K562 (cell line): ENCODE results near the gene DIP2B. TPM values are rescaled to one million over a fixed set of nuclear protein-coding genes. Genes with fewer than 3 reads are reported as not detected.

Source experiments
- ATAC-seq: fragments of 200-7000 bp; cut with Tn5 transposase; 3 replicates; pipeline ENCODE4 v1.9.1; 2020; ENCODE audit warnings: moderate library complexity
- BruUV-seq: library from RNA; stranded (reverse); fragments of 400-500 nt; replicated peaks from 2 replicates; lab custom pipeline; 2021; lab: Mats Ljungman, UMichigan
- CTCF ChIA-PET: fragments of 300-600 bp; formaldehyde crosslinking; extraction: SDS; loops from one replicate; lab custom pipeline; 2021; ENCODE audit warnings: low intra/inter-chr PET ratio; lab: Yijun Ruan, JAX
- POLR2A ChIA-PET: fragments of 300-600, 350-650 bp; sonication (Branson Sonifier 250); formaldehyde crosslinking; extraction: SDS; loops from one replicate; lab custom pipeline; 2021; ENCODE audit warnings: antibody characterized with exemption, inconsistent platforms; lab: Yijun Ruan, JAX
- DNase-seq, 4 experiments: peaks; one replicate each; pipeline versions ENCODE4 v3.0.0 to v3.0.0-alpha.2; 2011 to 2018; ENCODE audit warnings: low spot score in 3 of 4, mixed read lengths in 3 of 4; ENCODE audit errors: extremely low read depth in 1 of 4
- FAIRE-seq: peaks from 2 replicates; lab custom pipeline; 2011; peaks lifted over from hg19 to GRCh38; lab: Jason Lieb, UNC
- H2AFZ ChIP-seq: 2 replicates; pipeline ENCODE4 v1.6.0; 2011; ENCODE audit warnings: low read depth, low read length, control low read depth, inconsistent platforms
- H3K27ac ChIP-seq: fragments of 200-600 bp; 3 replicates; pipeline ENCODE4 v1.8.0; 2011; ENCODE audit warnings: low read depth, mild to moderate bottlenecking, control low read depth, inconsistent platforms, low read length, moderate library complexity, mixed read lengths; ENCODE audit errors: extremely low read depth
- H3K27me3 ChIP-seq, 2 experiments: fragments of 300-600 bp in 1 of 2; 2 replicates in 1 of 2; 3 replicates in 1 of 2; pipeline versions ENCODE4 v1.6.0 to v1.8.0; 2011; ENCODE audit warnings: inconsistent platforms in 2 of 2, low read length in 2 of 2, mild to moderate bottlenecking in 1 of 2, mixed read lengths in 1 of 2, moderate library complexity in 1 of 2; ENCODE audit not compliant: control insufficient read depth in 2 of 2, insufficient read depth in 2 of 2
- H3K36me3 ChIP-seq: fragments of 300-600 bp; 3 replicates; pipeline ENCODE4 v1.8.0; 2011; ENCODE audit warnings: mild to moderate bottlenecking, low read length, inconsistent platforms; ENCODE audit not compliant: control insufficient read depth, insufficient read depth
- H3K4me1 ChIP-seq, 2 experiments: fragments of 200-600 bp in 1 of 2; replicated peaks in 1 of 2; 2 replicates in 1 of 2; 3 replicates in 1 of 2; pipeline versions ENCODE4 v1.5.1 to v1.8.0; 2011; ENCODE audit warnings: inconsistent platforms in 2 of 2, low read length in 2 of 2, mild to moderate bottlenecking in 1 of 2, mixed read lengths in 1 of 2, moderate library complexity in 1 of 2; ENCODE audit not compliant: control insufficient read depth in 2 of 2, insufficient read depth in 2 of 2
- H3K4me2 ChIP-seq: 2 replicates; pipeline ENCODE4 v1.6.1; 2011; ENCODE audit warnings: low read length, control low read depth, inconsistent platforms, mixed read lengths; ENCODE audit not compliant: insufficient read depth
- H3K4me3 ChIP-seq: fragments of 200-600 bp; sonication (generic), shearing (Covaris generic); 2 replicates; pipeline ENCODE4 v1.5.1; 2016; ENCODE audit warnings: control low read depth, inconsistent platforms
- H3K79me2 ChIP-seq: fragments of 200-600 bp; 3 replicates; pipeline ENCODE4 v1.8.0; 2011; ENCODE audit warnings: low read length, inconsistent platforms; ENCODE audit not compliant: control insufficient read depth, insufficient read depth
- H3K9ac ChIP-seq, 2 experiments: 2 replicates each; pipeline versions ENCODE4 v1.6.0 to v1.6.1; 2011; ENCODE audit warnings: low read depth in 2 of 2, low read length in 2 of 2, control low read depth in 1 of 2, inconsistent platforms in 1 of 2, mild to moderate bottlenecking in 1 of 2, mixed read lengths in 1 of 2; ENCODE audit not compliant: insufficient read depth in 1 of 2
- H3K9me1 ChIP-seq: one replicate; pipeline ENCODE4 v1.6.0; 2011; ENCODE audit warnings: inconsistent platforms, mild to moderate bottlenecking, low read length, moderate library complexity; ENCODE audit not compliant: control insufficient read depth, insufficient read depth
- H3K9me3 ChIP-seq: replicated peaks from 2 replicates; pipeline ENCODE4 v1.5.1; 2011; ENCODE audit warnings: low read depth, low read length, inconsistent platforms; ENCODE audit not compliant: control insufficient read depth, insufficient read depth
- H4K20me1 ChIP-seq: replicated peaks from 2 replicates; pipeline ENCODE4 v1.6.1; 2011; ENCODE audit warnings: low read length, inconsistent platforms, mixed read lengths; ENCODE audit not compliant: control insufficient read depth, insufficient read depth
- PCBP1 ChIP-seq: fragments of 200-400 bp; formaldehyde crosslinking; IDR thresholded peaks from 2 replicates; pipeline ENCODE4 v1.6.1; 2018; ENCODE audit warnings: mild to moderate bottlenecking, low read depth, low read length; ENCODE audit not compliant: poor library complexity, severe bottlenecking
- RAD51 ChIP-seq: fragments of 450-650 bp; IDR thresholded peaks from 2 replicates; pipeline ENCODE4 v1.7.1; 2016; ENCODE audit warnings: low read depth, mild to moderate bottlenecking, borderline replicate concordance
- ZC3H11A ChIP-seq: IDR thresholded peaks from 2 replicates; pipeline ENCODE4 v1.6.1; 2012; ENCODE audit warnings: low read depth, low read length, improper control_type of control experiment
- ZNF436 ChIP-seq: fragments of 250-450, 450-650 bp; sonication (Bioruptor Pico); formaldehyde crosslinking; IDR thresholded peaks from 2 replicates; pipeline ENCODE4 v1.7.0; 2020; ENCODE audit warnings: mild to moderate bottlenecking
- ZNF551 ChIP-seq: fragments of 250-450 bp; sonication (Bioruptor Pico); IDR thresholded peaks from 2 replicates; pipeline ENCODE4 v1.5.0; 2021; ENCODE audit warnings: mild to moderate bottlenecking, moderate library complexity
- ZSCAN32 ChIP-seq: fragments of 450-650 bp; formaldehyde crosslinking; IDR thresholded peaks from 2 replicates; pipeline ENCODE4 v1.4.0; 2020; ENCODE audit warnings: mild to moderate bottlenecking, moderate library complexity
- WGBS: fragments of 100-300 bp; shearing (Covaris generic); methylation state at CpG from one replicate; pipeline ENCODE4 v1.1.6; 2016; ENCODE audit warnings: low coverage, mixed read lengths; ENCODE audit not compliant: insufficient coverage; ENCODE audit errors: missing lambda C conversion rate; 5-methylcytosine and 5-hydroxymethylcytosine counted together
- in situ Hi-C: fragments of 300-500 bp; cut with MboI; formaldehyde crosslinking; loops from 4 replicates; pipeline ENCODE4 v1.15.0; 2018; ENCODE audit warnings: inconsistent platforms, mixed read lengths
- intact Hi-C: fragments of 100-400 bp; cut with micrococcal nuclease; formaldehyde crosslinking; loops from 2 replicates; pipeline ENCODE4 v1.14.2; 2022
- polyA plus RNA-seq, 8 experiments: library from polyadenylated mRNA; depleted of rRNA in 4 of 8; stranded (reverse) in 5 of 8; unstranded in 3 of 8; fragments of >200 nt; fragmentation: Nextera tagmentation in 2 of 8; fragmentation: Illumina TruSeq in 1 of 8; extraction: Ambion mirVana in 2 of 8; extraction: Trizol in 1 of 8; gene quantifications; 2 replicates each; pipeline versions ENCODE4 v1.2.1 to v1.2.3, GENCODE V29; 2011 to 2014; ENCODE audit warnings: inconsistent platforms in 1 of 8, missing spikeins in 1 of 8
- total RNA-seq, 7 experiments: library from RNA; depleted of rRNA in 6 of 7; stranded (reverse); fragments of >200 nt in 6 of 7; fragmentation: Illumina TruSeq in 2 of 7; extraction: Trizol in 2 of 7; gene quantifications; 2 replicates each; pipeline versions ENCODE4 v1.2.1 to v1.2.3, GENCODE V29; 2011 to 2021; ENCODE audit warnings: low replicate concordance in 1 of 7
- TF ChIP-seq, protein P1 (sequence below): fragments of 450-650 bp; IDR thresholded peaks from 2 replicates; pipeline ENCODE4 v1.6.1; 2018; ENCODE audit not compliant: partially characterized antibody
- TF ChIP-seq, protein P2 (sequence below): sonication (generic); formaldehyde crosslinking; IDR thresholded peaks from 2 replicates; pipeline ENCODE4 v1.8.1; 2023; ENCODE audit warnings: mild to moderate bottlenecking, missing genetic modification reagents
- TF ChIP-seq, protein P3 (sequence below): fragments of 200-800 bp; sonication (Bioruptor generic); IDR thresholded peaks from 2 replicates; pipeline ENCODE4 v1.6.1; 2016; ENCODE audit warnings: missing genetic modification characterization, missing compliant biosample characterization

The DIP2B gene
- total and polyA plus RNA-seq, 9 of the 15 experiments (the other 6 are each of a cell fraction or from before 2014, with no cell fraction given): 4.6 to 26.1 (median 18.8) TPM

DNA sequence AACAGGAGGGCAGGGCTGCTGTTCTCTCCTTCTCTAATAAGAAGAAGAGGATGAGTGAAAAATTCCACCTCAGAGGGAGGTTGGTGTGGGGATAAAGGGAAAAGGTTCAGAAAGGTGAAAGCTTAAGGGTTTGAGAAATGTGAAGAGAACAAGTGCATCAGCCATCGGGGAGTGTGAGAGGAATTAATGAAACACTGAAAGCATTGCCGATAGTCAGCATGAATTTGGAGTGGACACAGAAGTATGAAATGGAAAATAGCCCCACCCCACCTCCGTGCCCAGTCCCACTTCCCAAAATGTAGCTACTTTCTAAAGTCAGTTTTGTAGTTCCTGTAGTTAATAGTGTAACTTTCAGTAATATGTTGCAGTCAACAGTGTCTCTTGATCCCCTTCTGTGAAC lies 33.4 kb downstream of the DIP2B start:
- Histone ChIP-seq H3K79me2 (peaks cover 50% of the 10 kb centered on the region), H3K9me3 (no peaks in the 10 kb centered on the region), H3K4me3 (no peak overlapping the region), H3K36me3 (peaks cover 7% of the 10 kb centered on the region; the same call in 1 of the 3 replicates), H2AFZ (no peak overlapping the region), H3K4me1 (peaks cover 6 to 19% of the 10 kb centered on the region in 2 experiments; a peak in 3 of 5 replicates), H3K4me2 (no peak overlapping the region; the same call in 1 of the 2 replicates), H3K9me1 (no peaks in the 10 kb centered on the region), H4K20me1 (no peaks in the 10 kb centered on the region), H3K9ac (no peak overlapping the region), H3K27ac (peak overlapping the region; percentile 2; the same call in 1 of the 3 replicates), H3K27me3 (no peaks in the 10 kb centered on the region)
- ATAC-seq: peak; percentile 27; the same call in 2 of the 3 replicates
- ChIA-PET CTCF (no interaction called here), POLR2A (interaction anchor here (0.7 to 2.2 kb wide), 9 partner anchors 9 to 77 kb away, joined by 3 to 9 read pairs (median 4); no protein-coding TSS in a partner anchor)
- FAIRE-seq: no peak
- intact Hi-C loops (no loop called here), in situ Hi-C loops (no loop called here)
- BruUV-seq: no TSS peak
- 67% methylated on average over 3 of the region's 3 CpGs for WGBS
- no peak for DNase-seq
- TF ChIP-seq PCBP1: no peak
- TF ChIP-seq ZC3H11A: no peak
- TF ChIP-seq, protein P1, sequence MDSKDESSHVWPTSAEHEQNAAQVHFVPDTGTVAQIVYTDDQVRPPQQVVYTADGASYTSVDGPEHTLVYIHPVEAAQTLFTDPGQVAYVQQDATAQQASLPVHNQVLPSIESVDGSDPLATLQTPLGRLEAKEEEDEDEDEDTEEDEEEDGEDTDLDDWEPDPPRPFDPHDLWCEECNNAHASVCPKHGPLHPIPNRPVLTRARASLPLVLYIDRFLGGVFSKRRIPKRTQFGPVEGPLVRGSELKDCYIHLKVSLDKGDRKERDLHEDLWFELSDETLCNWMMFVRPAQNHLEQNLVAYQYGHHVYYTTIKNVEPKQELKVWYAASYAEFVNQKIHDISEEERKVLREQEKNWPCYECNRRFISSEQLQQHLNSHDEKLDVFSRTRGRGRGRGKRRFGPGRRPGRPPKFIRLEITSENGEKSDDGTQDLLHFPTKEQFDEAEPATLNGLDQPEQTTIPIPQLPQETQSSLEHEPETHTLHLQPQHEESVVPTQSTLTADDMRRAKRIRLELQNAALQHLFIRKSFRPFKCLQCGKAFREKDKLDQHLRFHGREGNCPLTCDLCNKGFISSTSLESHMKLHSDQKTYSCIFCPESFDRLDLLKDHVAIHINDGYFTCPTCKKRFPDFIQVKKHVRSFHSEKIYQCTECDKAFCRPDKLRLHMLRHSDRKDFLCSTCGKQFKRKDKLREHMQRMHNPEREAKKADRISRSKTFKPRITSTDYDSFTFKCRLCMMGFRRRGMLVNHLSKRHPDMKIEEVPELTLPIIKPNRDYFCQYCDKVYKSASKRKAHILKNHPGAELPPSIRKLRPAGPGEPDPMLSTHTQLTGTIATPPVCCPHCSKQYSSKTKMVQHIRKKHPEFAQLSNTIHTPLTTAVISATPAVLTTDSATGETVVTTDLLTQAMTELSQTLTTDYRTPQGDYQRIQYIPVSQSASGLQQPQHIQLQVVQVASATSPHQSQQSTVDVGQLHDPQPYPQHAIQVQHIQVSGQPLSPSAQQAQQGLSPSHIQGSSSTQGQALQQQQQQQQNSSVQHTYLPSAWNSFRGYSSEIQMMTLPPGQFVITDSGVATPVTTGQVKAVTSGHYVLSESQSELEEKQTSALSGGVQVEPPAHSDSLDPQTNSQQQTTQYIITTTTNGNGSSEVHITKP: peak; percentile 66
- TF ChIP-seq ZNF436 (CRISPR knock-in tag): no peak
- TF ChIP-seq, protein P2, sequence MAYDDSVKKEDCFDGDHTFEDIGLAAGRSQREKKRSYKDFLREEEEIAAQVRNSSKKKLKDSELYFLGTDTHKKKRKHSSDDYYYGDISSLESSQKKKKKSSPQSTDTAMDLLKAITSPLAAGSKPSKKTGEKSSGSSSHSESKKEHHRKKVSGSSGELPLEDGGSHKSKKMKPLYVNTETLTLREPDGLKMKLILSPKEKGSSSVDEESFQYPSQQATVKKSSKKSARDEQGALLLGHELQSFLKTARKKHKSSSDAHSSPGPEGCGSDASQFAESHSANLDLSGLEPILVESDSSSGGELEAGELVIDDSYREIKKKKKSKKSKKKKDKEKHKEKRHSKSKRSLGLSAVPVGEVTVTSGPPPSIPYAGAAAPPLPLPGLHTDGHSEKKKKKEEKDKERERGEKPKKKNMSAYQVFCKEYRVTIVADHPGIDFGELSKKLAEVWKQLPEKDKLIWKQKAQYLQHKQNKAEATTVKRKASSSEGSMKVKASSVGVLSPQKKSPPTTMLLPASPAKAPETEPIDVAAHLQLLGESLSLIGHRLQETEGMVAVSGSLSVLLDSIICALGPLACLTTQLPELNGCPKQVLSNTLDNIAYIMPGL (CRISPR knock-in tag): no peak
- TF ChIP-seq ZSCAN32 (CRISPR knock-in tag): no peak
- TF ChIP-seq RAD51: no peak
- no peak for TF ChIP-seq ZNF551 (CRISPR knock-in tag)
- TF ChIP-seq, protein P3, sequence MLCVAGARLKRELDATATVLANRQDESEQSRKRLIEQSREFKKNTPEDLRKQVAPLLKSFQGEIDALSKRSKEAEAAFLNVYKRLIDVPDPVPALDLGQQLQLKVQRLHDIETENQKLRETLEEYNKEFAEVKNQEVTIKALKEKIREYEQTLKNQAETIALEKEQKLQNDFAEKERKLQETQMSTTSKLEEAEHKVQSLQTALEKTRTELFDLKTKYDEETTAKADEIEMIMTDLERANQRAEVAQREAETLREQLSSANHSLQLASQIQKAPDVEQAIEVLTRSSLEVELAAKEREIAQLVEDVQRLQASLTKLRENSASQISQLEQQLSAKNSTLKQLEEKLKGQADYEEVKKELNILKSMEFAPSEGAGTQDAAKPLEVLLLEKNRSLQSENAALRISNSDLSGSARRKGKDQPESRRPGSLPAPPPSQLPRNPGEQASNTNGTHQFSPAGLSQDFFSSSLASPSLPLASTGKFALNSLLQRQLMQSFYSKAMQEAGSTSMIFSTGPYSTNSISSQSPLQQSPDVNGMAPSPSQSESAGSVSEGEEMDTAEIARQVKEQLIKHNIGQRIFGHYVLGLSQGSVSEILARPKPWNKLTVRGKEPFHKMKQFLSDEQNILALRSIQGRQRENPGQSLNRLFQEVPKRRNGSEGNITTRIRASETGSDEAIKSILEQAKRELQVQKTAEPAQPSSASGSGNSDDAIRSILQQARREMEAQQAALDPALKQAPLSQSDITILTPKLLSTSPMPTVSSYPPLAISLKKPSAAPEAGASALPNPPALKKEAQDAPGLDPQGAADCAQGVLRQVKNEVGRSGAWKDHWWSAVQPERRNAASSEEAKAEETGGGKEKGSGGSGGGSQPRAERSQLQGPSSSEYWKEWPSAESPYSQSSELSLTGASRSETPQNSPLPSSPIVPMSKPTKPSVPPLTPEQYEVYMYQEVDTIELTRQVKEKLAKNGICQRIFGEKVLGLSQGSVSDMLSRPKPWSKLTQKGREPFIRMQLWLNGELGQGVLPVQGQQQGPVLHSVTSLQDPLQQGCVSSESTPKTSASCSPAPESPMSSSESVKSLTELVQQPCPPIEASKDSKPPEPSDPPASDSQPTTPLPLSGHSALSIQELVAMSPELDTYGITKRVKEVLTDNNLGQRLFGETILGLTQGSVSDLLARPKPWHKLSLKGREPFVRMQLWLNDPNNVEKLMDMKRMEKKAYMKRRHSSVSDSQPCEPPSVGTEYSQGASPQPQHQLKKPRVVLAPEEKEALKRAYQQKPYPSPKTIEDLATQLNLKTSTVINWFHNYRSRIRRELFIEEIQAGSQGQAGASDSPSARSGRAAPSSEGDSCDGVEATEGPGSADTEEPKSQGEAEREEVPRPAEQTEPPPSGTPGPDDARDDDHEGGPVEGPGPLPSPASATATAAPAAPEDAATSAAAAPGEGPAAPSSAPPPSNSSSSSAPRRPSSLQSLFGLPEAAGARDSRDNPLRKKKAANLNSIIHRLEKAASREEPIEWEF (CRISPR knock-in tag): no peak
